GM23338 (cell line): ENCODE data around the gene LSM14B. TPM values are rescaled to one million over a fixed set of nuclear protein-coding genes. Genes with fewer than 3 reads are reported as not detected.
A peak's percentile ranks its signal among the peaks of the same experiment; 100 is the strongest.

ENCODE experiments used
- ATAC-seq: fragments of 200-7000 bp; cut with Tn5 transposase; 3 replicates; pipeline ENCODE4 v1.9.1; 2020
- DNase-seq: peaks from one replicate; pipeline ENCODE4 v3.0.0-alpha.2; 2015; ENCODE audit warnings: low spot score
- H2AFZ ChIP-seq: fragments of 200-600 bp; sonication (generic); 2 replicates; pipeline ENCODE4 v1.8.0; 2016; ENCODE audit warnings: antibody characterized with exemption, mild to moderate bottlenecking, moderate library complexity
- H3F3A ChIP-seq: fragments of 200-600 bp; sonication (generic); replicated peaks from 2 replicates; pipeline ENCODE4 v1.8.0; 2017; ENCODE audit warnings: antibody characterized with exemption, mixed run types, low read depth
- H3K27ac ChIP-seq: fragments of 200-600 bp; sonication (generic); 2 replicates; pipeline ENCODE4 v1.6.1; 2016; ENCODE audit warnings: low read depth
- H3K27me3 ChIP-seq: fragments of 200-600 bp; sonication (generic); 2 replicates; pipeline ENCODE4 v1.8.0; 2016; ENCODE audit warnings: mild to moderate bottlenecking, mixed run types, moderate library complexity; ENCODE audit not compliant: insufficient read depth
- H3K36me3 ChIP-seq: fragments of 200-600 bp; sonication (generic); 2 replicates; pipeline ENCODE4 v1.8.0; 2016; ENCODE audit warnings: mild to moderate bottlenecking; ENCODE audit not compliant: insufficient read depth
- H3K4me1 ChIP-seq: fragments of 200-600 bp; sonication (generic); 2 replicates; pipeline ENCODE4 v1.8.0; 2016; ENCODE audit warnings: mild to moderate bottlenecking, moderate library complexity; ENCODE audit not compliant: insufficient read depth
- H3K4me2 ChIP-seq: fragments of 200-600 bp; sonication (generic); 2 replicates; pipeline ENCODE4 v1.7.1; 2017; ENCODE audit warnings: mixed run types
- H3K4me3 ChIP-seq: fragments of 200-600 bp; sonication (generic); 2 replicates; pipeline ENCODE4 v1.6.1; 2016; ENCODE audit warnings: mixed run types
- H3K79me2 ChIP-seq: fragments of 200-600 bp; sonication (generic); replicated peaks from 2 replicates; pipeline ENCODE4 v1.8.0; 2017; ENCODE audit warnings: mild to moderate bottlenecking; ENCODE audit not compliant: insufficient read depth
- H3K9me2 ChIP-seq: fragments of 200-600 bp; sonication (generic); 2 replicates; pipeline ENCODE4 v1.8.0; 2017; ENCODE audit not compliant: insufficient read depth
- H4K20me1 ChIP-seq: fragments of 200-600 bp; sonication (generic); replicated peaks from 2 replicates; pipeline ENCODE4 v1.8.0; 2017; ENCODE audit warnings: mild to moderate bottlenecking; ENCODE audit not compliant: insufficient read depth
- H3K27ac Mint-ChIP-seq: 2 replicates; pipeline ENCODE4 v1.8.0; 2020; ENCODE audit warnings: inconsistent platforms, mild to moderate bottlenecking, moderate library complexity, mixed read lengths
- H3K27me3 Mint-ChIP-seq: 3 replicates; pipeline ENCODE4 v1.8.0; 2022; ENCODE audit warnings: low read depth, mild to moderate bottlenecking, moderate library complexity, mixed read lengths, inconsistent platforms; ENCODE audit not compliant: insufficient read depth, poor library complexity
- H3K36me3 Mint-ChIP-seq: 3 replicates; pipeline ENCODE4 v1.8.0; 2021; ENCODE audit warnings: low read depth, mild to moderate bottlenecking, inconsistent platforms, moderate library complexity, mixed read lengths
- H3K4me1 Mint-ChIP-seq: 3 replicates; pipeline ENCODE4 v1.8.0; 2020; ENCODE audit warnings: mild to moderate bottlenecking, inconsistent platforms, mixed read lengths
- H3K4me3 Mint-ChIP-seq: 3 replicates; pipeline ENCODE4 v1.8.0; 2021; ENCODE audit warnings: moderate library complexity, mild to moderate bottlenecking, inconsistent platforms, mixed read lengths
- H3K9me3 Mint-ChIP-seq: 3 replicates; pipeline ENCODE4 v1.8.0; 2020; ENCODE audit warnings: moderate library complexity, mild to moderate bottlenecking, inconsistent platforms, mixed read lengths
- CREB1 ChIP-seq: fragments of 250-450 bp; sonication (Bioruptor Pico); IDR thresholded peaks from 2 replicates; pipeline ENCODE4 v1.5.0; 2020; ENCODE audit warnings: low read depth, mild to moderate bottlenecking, moderate library complexity
- CTCF ChIP-seq, 2 experiments: fragments of 200-600 bp in 1 of 2; sonication (generic) in 1 of 2; conservative IDR thresholded peaks; 2 replicates each; pipeline versions ENCODE4 v1.5.1 to v1.6.1; 2016 to 2017; ENCODE audit warnings: antibody characterized with exemption in 2 of 2, low read depth in 2 of 2, mild to moderate bottlenecking in 2 of 2, moderate library complexity in 1 of 2
- ETS1 ChIP-seq: IDR thresholded peaks from 2 replicates; pipeline ENCODE4 v1.6.1; 2016; ENCODE audit warnings: antibody characterized with exemption
- EZH2 ChIP-seq: fragments of 200-600 bp; sonication (generic); IDR thresholded peaks from one replicate; pipeline ENCODE4 v1.8.0; 2017; ENCODE audit warnings: antibody characterized with exemption, mild to moderate bottlenecking, low read depth; ENCODE audit not compliant: unreplicated experiment
- EZH2phosphoT487 ChIP-seq: fragments of 200-600 bp; sonication (generic); IDR thresholded peaks from one replicate; pipeline ENCODE4 v1.8.1; 2018; ENCODE audit warnings: antibody characterized with exemption; ENCODE audit not compliant: unreplicated experiment
- JUNB ChIP-seq: IDR thresholded peaks from one replicate; pipeline ENCODE4 v1.6.1; 2016; ENCODE audit warnings: antibody characterized with exemption; ENCODE audit not compliant: unreplicated experiment
- NANOG ChIP-seq: IDR thresholded peaks from 2 replicates; pipeline ENCODE4 v1.6.1; 2016; ENCODE audit warnings: antibody characterized with exemption, borderline replicate concordance
- REST ChIP-seq: IDR thresholded peaks from one replicate; pipeline ENCODE4 v1.6.1; 2018; ENCODE audit warnings: antibody characterized with exemption; ENCODE audit not compliant: unreplicated experiment
- STAT1 ChIP-seq: IDR thresholded peaks from one replicate; pipeline ENCODE4 v1.6.1; 2016; ENCODE audit warnings: antibody characterized with exemption; ENCODE audit not compliant: unreplicated experiment
- ZNF114 ChIP-seq: fragments of 250-450 bp; sonication (Bioruptor Pico); IDR thresholded peaks from 2 replicates; pipeline ENCODE4 v1.5.0; 2020; ENCODE audit warnings: mild to moderate bottlenecking, moderate library complexity
- ZNF462 ChIP-seq: fragments of 250-450 bp; sonication (Bioruptor Pico); IDR thresholded peaks from 2 replicates; pipeline ENCODE4 v1.5.0; 2020; ENCODE audit warnings: mild to moderate bottlenecking, moderate library complexity
- polyA plus RNA-seq: library from polyadenylated mRNA; unstranded; fragments of >200 nt; fragmentation: Nextera tagmentation; extraction: Ambion mirVana; gene quantifications from 2 replicates; pipeline ENCODE4 v1.2.1, GENCODE V29; 2016
- total RNA-seq: library from RNA; depleted of rRNA; stranded (reverse); fragments of >200 nt; shearing (Covaris generic); gene quantifications from 2 replicates; pipeline ENCODE4 v1.2.3, GENCODE V29; 2014

The LSM14B gene
- total and polyA plus RNA-seq, 2 experiments from 2014 or later: 9.6 to 55.7 TPM

GRCh38 chr20:62141043-62141396 lies 18.7 kb downstream of the LSM14B start (continued):
- TF ChIP-seq REST: no peak
- no peak for TF ChIP-seq JUNB
- no peak for TF ChIP-seq EZH2
- TF ChIP-seq CREB1 (CRISPR knock-in tag): no peak
- TF ChIP-seq ZNF114 (CRISPR knock-in tag): no peak
- no peak for TF ChIP-seq CTCF (conservative IDR thresholded peaks at IDR 0.05; ENCODE audit: low read depth in 2 of 2)
- TF ChIP-seq STAT1: no peak
- no peak for TF ChIP-seq ETS1
- TF ChIP-seq NANOG: no peak

GRCh38 chr20:62141397-62142251 lies 19.3 kb downstream of the LSM14B start:
- H3K4me3 ChIP-seq: peak overlapping the region; percentile 83
- Mint-ChIP-seq H3K4me1 (peaks cover 24% of the 10 kb centered on the region), H3K27ac (peak overlapping the region; percentile 87), H3K4me3 (peak overlapping the region; percentile 94), H3K9me3 (no peaks in the 10 kb centered on the region; the same call in 2 of the 3 replicates), H3K27me3 (peaks cover 24% of the 10 kb centered on the region), H3K36me3 (peaks cover 70% of the 10 kb centered on the region)
- H3K36me3 ChIP-seq: peaks cover 39% of the 10 kb centered on the region
- peak overlapping the region; percentile 39; the same call in 1 of the 2 replicates for H3K27ac ChIP-seq
- peaks cover 68% of the 10 kb centered on the region for H3K79me2 ChIP-seq
- H3F3A ChIP-seq: peaks cover 36% of the 10 kb centered on the region
- H3K4me1 ChIP-seq: peaks cover 8% of the 10 kb centered on the region
- DNase-seq (peak; percentile 59), ATAC-seq (peak; percentile 48)
- peaks cover 54% of the 10 kb centered on the region for H4K20me1 ChIP-seq
- peak overlapping the region; percentile 95 for H3K4me2 ChIP-seq
- H2AFZ ChIP-seq: no peak overlapping the region
- no peaks in the 10 kb centered on the region for H3K9me2 ChIP-seq
- H3K27me3 ChIP-seq: no peaks in the 10 kb centered on the region
- TF ChIP-seq CREB1 (CRISPR knock-in tag) (no peak), JUNB (no peak), EZH2phosphoT487 (no peak), ZNF462 (CRISPR knock-in tag) (no peak)
